AG09309 (cell line): ENCODE data around the gene C2orf49.
A peak's percentile ranks its signal among the peaks of the same experiment; 100 is the strongest.

Source experiments
- DNase-seq: peaks from one replicate; pipeline ENCODE4 v3.0.0-alpha.2; 2010; ENCODE audit warnings: low read depth
- H3K4me3 ChIP-seq: 2 replicates; pipeline ENCODE4 v1.5.1; 2011; ENCODE audit warnings: mild to moderate bottlenecking, low read depth, low read length, moderate library complexity; ENCODE audit not compliant: control insufficient read depth
- TF ChIP-seq, protein P1 (sequence below): IDR thresholded peaks from 2 replicates; pipeline ENCODE4 v1.5.1; 2011; ENCODE audit warnings: mild to moderate bottlenecking, low read depth, low read length, inconsistent platforms; ENCODE audit not compliant: insufficient read depth, control insufficient read depth; ENCODE audit errors: missing control alignments

C2orf49 gene

DNA sequence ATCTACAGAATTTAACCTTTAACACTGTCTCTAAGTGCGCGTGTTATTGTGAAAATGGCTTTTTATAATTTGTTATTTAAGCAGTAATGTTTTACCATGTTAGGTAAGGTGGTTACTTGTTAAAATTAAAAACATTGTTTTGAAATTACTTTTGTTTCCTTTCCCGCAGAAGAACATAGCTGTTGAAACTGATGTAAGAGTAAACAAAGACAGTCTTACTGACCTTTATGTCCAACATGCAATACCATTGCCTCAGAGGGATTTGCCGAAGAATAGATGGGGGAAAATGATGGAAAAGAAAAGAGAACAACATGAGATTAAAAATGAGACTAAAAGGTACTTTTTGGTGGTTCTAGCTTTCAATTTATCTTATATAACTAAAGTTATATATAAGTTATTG, 2.1 kb downstream of the C2orf49 start:
- TF ChIP-seq, protein P1, sequence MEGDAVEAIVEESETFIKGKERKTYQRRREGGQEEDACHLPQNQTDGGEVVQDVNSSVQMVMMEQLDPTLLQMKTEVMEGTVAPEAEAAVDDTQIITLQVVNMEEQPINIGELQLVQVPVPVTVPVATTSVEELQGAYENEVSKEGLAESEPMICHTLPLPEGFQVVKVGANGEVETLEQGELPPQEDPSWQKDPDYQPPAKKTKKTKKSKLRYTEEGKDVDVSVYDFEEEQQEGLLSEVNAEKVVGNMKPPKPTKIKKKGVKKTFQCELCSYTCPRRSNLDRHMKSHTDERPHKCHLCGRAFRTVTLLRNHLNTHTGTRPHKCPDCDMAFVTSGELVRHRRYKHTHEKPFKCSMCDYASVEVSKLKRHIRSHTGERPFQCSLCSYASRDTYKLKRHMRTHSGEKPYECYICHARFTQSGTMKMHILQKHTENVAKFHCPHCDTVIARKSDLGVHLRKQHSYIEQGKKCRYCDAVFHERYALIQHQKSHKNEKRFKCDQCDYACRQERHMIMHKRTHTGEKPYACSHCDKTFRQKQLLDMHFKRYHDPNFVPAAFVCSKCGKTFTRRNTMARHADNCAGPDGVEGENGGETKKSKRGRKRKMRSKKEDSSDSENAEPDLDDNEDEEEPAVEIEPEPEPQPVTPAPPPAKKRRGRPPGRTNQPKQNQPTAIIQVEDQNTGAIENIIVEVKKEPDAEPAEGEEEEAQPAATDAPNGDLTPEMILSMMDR, result no peak
- DNase-seq, result no peak
- H3K4me3 ChIP-seq, result no peak overlapping the region

DNA sequence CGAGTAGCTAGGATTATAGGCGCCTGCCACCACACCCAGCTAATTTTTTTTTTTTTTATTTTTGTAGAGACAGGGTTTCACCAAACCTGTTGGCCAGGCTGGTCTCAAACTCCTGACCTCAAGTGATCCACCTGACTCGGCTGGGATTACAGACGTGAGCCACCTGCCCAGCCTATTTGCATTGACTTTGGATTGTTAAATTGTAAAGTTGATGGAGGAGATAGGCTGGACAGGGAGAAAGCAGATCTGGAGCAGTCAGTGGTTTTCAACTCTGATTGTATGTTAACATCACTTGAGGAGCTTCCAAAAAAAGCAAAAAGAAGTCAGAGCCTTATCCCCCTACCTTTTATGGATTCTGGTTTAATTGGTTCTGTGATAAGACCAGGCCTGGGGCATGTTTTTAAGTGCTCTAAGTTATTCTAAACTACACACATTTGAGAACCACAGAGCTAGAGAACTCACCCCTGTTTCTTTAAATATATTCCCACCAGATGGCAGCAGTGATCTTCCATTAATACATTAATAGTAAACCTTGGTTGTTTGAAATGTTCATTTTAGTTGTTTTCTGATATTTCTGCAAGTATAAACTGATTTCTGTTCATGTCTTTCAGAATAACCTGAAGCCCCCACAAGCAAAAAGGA, 7.5 kb downstream of the C2orf49 start:
- H3K4me3 ChIP-seq, result no peak overlapping the region
- TF ChIP-seq, protein P1, result peak; percentile 25
- peak; percentile 10 for DNase-seq

DNA sequence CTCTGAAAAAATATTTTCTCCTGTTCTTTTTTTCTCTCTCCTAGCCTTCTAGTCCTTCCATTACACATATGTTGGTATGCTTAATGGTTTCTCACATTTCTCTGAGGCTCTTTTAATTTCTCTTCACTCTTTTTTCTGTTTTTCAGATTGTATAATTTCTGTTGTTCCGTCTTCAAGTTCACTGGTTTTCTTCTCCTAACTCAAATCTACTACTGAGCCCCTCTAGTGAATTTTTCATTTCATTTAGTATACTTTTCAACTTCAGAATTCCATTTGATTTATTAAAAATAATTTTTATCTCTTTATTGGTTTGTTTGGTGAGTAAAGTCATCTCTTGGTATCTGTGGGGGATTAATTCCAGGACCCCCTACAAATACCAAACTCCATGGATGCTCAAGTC, 19.8 kb downstream of the C2orf49 start:
- TF ChIP-seq, protein P1, result no peak
- DNase-seq, result no peak

DNA sequence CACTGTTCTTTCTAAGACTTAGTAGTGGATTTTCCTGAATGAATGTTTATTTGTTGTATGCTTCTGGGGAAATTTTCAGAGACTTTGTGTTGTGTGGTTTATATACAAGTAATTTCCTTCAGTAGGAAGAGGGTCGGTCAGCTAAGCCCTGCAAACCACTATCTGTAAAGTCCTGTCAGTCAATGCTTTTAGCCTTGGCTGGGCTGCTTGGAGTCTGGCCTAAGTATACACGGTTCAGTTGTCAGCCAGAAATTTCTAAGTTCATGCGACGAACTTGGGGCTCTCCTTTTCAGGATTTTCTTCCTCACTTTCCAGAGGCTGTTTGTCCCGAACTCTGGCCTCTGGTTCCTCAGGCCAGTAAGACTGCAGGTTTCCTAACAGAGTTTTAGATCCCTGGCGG, 21.3 kb downstream of the C2orf49 start:
- H3K4me3 ChIP-seq, result no peak overlapping the region
- no peak for DNase-seq
- TF ChIP-seq, protein P1, result no peak

More for the DNA sequence above, 19.8 kb downstream of the C2orf49 start:
- H3K4me3 ChIP-seq, result no peak overlapping the region

DNA sequence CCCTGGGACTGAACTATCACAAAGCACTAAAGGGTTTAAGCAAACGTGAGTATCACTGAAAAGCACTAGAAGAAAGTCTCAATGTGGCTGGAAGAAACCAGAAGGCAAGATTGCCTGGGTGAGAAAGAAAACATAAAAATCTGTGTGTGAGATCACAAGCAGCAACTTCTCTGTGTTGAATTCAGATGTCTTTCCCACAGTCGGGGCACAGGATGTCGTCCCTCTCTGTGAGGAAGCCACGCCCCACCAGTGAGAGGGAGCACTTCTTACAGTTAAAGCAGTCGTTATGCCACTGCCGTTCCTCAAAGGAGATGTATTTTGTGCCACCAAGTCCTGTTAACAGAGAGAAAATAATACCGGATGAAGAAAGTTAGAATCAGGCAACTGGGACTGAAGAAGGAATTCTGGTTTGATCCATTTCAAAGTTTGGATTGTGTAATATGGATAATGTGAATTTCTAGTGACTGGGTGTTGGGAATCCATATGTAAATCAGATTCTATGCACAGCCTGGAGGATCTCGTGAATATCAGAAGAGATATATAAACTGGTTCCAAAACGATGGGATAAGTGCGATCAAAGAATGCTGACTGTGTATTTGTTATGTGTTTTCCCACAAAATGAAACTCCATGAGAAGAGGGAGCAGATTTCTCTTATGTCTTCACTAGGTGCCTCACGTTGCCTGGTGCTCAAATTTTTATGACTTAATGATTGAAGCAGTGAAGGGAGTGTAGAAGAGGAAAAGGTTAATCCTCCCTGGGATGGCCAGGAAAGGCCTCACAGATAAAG, 24.0 kb downstream of the C2orf49 start:
- no peak overlapping the region for H3K4me3 ChIP-seq
- TF ChIP-seq, protein P1, result no peak

DNA sequence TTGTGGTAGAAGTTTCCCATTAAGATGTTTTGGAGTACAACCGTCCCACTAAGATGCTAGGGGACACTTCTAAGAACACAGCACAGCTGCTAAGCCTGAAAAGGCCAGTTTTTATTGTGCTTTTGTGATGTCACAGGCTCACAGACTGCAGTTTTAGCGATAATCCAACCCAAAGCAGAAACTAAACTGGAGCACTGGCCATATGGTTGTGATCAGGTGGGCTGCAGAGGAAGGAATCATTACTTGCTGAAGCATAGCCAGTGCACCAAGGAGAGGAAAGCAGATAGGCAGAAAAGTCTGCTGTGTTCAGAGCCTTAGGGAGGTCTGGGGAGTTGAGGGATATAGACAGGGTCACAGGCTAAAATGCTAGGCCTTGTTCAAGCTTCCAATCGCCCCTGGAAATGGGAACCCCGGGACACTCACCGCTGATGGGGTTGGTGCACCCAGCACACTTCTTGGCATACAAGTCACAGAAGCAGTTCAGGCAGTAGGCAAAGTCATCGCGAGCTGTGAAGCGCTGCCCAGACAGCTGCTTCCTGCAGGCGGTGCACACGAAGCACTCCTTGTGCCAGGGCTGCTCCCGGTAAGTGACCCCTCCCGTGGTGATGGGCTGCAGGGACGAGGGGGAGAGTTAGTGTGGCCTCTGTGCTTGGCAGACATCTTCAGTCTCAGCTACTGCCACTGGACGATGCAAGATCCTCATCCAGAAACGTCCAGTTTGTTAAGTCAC, 25.7 kb downstream of the C2orf49 start:
- no peak for DNase-seq
- TF ChIP-seq, protein P1, result no peak
- H3K4me3 ChIP-seq, result no peak overlapping the region

More for the DNA sequence above, 24.0 kb downstream of the C2orf49 start:
- no peak for DNase-seq
